Pancreas (tissue), 10 donors: Measurements from ENCODE around the gene KCNMA1. TPM values are rescaled to one million over a fixed set of nuclear protein-coding genes. Genes with fewer than 3 reads are reported as not detected.

Source experiments
- ATAC-seq, 4 donors: fragments of 200-7000 bp; cut with Tn5 transposase; one replicate each; pipeline versions ENCODE4 v1.8.0 to v1.9.1; 2020; ENCODE audit warnings: mild to moderate bottlenecking in 4 of 4, moderate library complexity in 4 of 4
- DNase-seq, 6 donors: peaks; one replicate each; pipeline ENCODE4 v3.0.0-alpha.2; 2020
- FAIRE-seq: peaks from 2 replicates; lab custom pipeline; 2012; peaks lifted over from hg19 to GRCh38; lab: Jason Lieb, UNC
- H3K27ac ChIP-seq, 4 donors: fragments of 200-600 bp; sonication (generic); 1 replicate in 3 of 4; 2 replicates in 1 of 4; pipeline versions ENCODE4 v1.5.0 to v1.8.0; 2020
- H3K27me3 ChIP-seq, 4 donors: fragments of 200-600 bp; one replicate each; pipeline ENCODE4 v1.8.0; 2021
- H3K36me3 ChIP-seq, 3 donors: fragments of 200-600 bp; sonication (generic) in 1 of 3; one replicate each; pipeline versions ENCODE4 v1.5.0 to v1.8.0; 2020 to 2021
- H3K4me1 ChIP-seq, 3 donors: fragments of 200-600 bp; one replicate each; pipeline ENCODE4 v1.8.0; 2021
- H3K4me3 ChIP-seq, 4 donors: fragments of 200-600 bp; sonication (generic) in 2 of 4; one replicate each; pipeline versions ENCODE4 v1.5.0 to v1.8.0; 2020 to 2021
- H3K9me3 ChIP-seq, 4 donors: fragments of 200-600 bp; one replicate each; pipeline ENCODE4 v1.8.0; 2021
- CTCF ChIP-seq, 4 donors: fragments of 200-600 bp; sonication (generic) in 3 of 4; IDR thresholded peaks; one replicate each; pipeline versions ENCODE4 v1.5.0 to v1.8.0; 2021; ENCODE audit warnings: antibody characterized with exemption in 4 of 4
- WGBS, 2 donors: extraction: QIAGEN DNeasy Blood & Tissue Kit; methylation state at CpG; one replicate each; pipeline ENCODE4 v1.1.7; 2013; 5-methylcytosine and 5-hydroxymethylcytosine counted together
- intact Hi-C, 3 donors: fragments of 100-400 bp; cut with DNase I; formaldehyde crosslinking; loops; one replicate each; pipeline versions ENCODE4 v1.11.1 to v1.14.2; 2022
- polyA plus RNA-seq, 2 donors: library from polyadenylated mRNA; stranded (reverse); fragments of 200-250 nt; gene quantifications; one replicate each; pipeline ENCODE4 v1.2.3, GENCODE V29; 2013
- total RNA-seq, 6 donors: library from RNA; stranded (reverse); fragmentation: NEBNext Ultra II Directional in 4 of 6; extraction: Animal tissue kit (Norgen Biotek cat#: 25700) in 4 of 6; gene quantifications; one replicate each; pipeline versions ENCODE4 v1.2.1 to v1.2.4, GENCODE V29; 2021 to 2023
- donor health status: healthy with polysubstance abuse.
- donor health status: DM: no; HTN: no; CAD: no; lungs with moderate emphysema.
- donor health status: DM: no; HTN: no; CAD: no.
- donor health status: control.
- donor health status: control.
- donor health status: Bipolar disorder and iron deficiency.
- donor health status: DM: yes; HTN: yes; CAD: no.
- donor health status: DM: no; HTN: no; CAD: no.
- donor health status: DM: no; HTN: no; CAD: no.
- donor health status: DM: yes; HTN: yes; CAD: no.

KCNMA1 gene
- total and polyA plus RNA-seq, 8 donors = 3.5 to 19.4 (median 9.3) TPM

- 70 to 71% methylated on average over 7 of the region's 7 CpGs for WGBS, 2 donors
- TF ChIP-seq CTCF (IDR thresholded peaks at IDR 0.05) = no peak
- Histone ChIP-seq H3K4me3 (no peak overlapping the region), H3K4me1 (peaks cover 0 to 5% (median 0%) of the 10 kb centered on the region in 3 donors), H3K27me3 (no peaks in the 10 kb centered on the region), H3K36me3 (no peaks in the 10 kb centered on the region), H3K9me3 (no peaks in the 10 kb centered on the region), H3K27ac (no peak overlapping the region)
- ATAC-seq (no peak), FAIRE-seq (no peak), DNase-seq (no peak)
- intact Hi-C loops = no loop called here
These were observed 126.9 kb downstream of the KCNMA1 start for GRCh38 chr10:77510695-77511094.

- no peaks in the 10 kb centered on the region for H3K9me3 ChIP-seq
- no peaks in the 10 kb centered on the region for H3K36me3 ChIP-seq
- no peak for FAIRE-seq
- no peak for TF ChIP-seq CTCF (IDR thresholded peaks at IDR 0.05)
- no peak for ATAC-seq
- DNase-seq = no peak
- no peaks in the 10 kb centered on the region for H3K27me3 ChIP-seq
- H3K27ac ChIP-seq = no peak overlapping the region
- H3K4me1 ChIP-seq = peaks cover 0 to 5% (median 0%) of the 10 kb centered on the region in 3 donors
- 89% methylated on average over 2 of the region's 2 CpGs for WGBS, 2 donors
- intact Hi-C loops = no loop called here
- no peak overlapping the region for H3K4me3 ChIP-seq
These were observed 127.3 kb downstream of the KCNMA1 start for GRCh38 chr10:77510294-77510693.

- H3K36me3 ChIP-seq = no peaks in the 10 kb centered on the region
- FAIRE-seq = no peak
- no peaks in the 10 kb centered on the region for H3K9me3 ChIP-seq
- no peaks in the 10 kb centered on the region for H3K27me3 ChIP-seq
- no peak overlapping the region for H3K4me3 ChIP-seq
- H3K4me1 ChIP-seq = peaks cover 0 to 5% (median 0%) of the 10 kb centered on the region in 3 donors
- 90 to 96% methylated on average over 6 of the region's 6 CpGs for WGBS, 2 donors
- no peak for DNase-seq
- intact Hi-C loops = no loop called here
- ATAC-seq = no peak
- no peak for TF ChIP-seq CTCF (IDR thresholded peaks at IDR 0.05)
- H3K27ac ChIP-seq = no peak overlapping the region
These were observed 128.2 kb downstream of the KCNMA1 start for GRCh38 chr10:77509391-77509790.

- Histone ChIP-seq H3K4me1 (no peaks in the 10 kb centered on the region), H3K9me3 (no peaks in the 10 kb centered on the region), H3K36me3 (no peaks in the 10 kb centered on the region), H3K27ac (no peak overlapping the region), H3K27me3 (no peaks in the 10 kb centered on the region), H3K4me3 (no peak overlapping the region)
- no peak for DNase-seq
- intact Hi-C loops = no loop called here
- WGBS, 2 donors = 68 to 80% methylated on average over 5 of the region's 5 CpGs
- no peak for FAIRE-seq
- TF ChIP-seq CTCF (IDR thresholded peaks at IDR 0.05) = no peak
- peak in 2 of 4 donors; percentile 18 to 29 for ATAC-seq
These were observed 130.2 kb downstream of the KCNMA1 start for GRCh38 chr10:77507291-77507880.

GRCh38 chr10:77506517-77507200 lies 130.9 kb downstream of the KCNMA1 start:
- DNase-seq (no peak), ATAC-seq (no peak), FAIRE-seq (no peak)
- 84 to 85% methylated on average over 3 of the region's 3 CpGs for WGBS, 2 donors
- no peak overlapping the region for H3K27ac ChIP-seq
- H3K9me3 ChIP-seq = no peaks in the 10 kb centered on the region
- H3K4me1 ChIP-seq = no peaks in the 10 kb centered on the region
- no peak for TF ChIP-seq CTCF (IDR thresholded peaks at IDR 0.05)
- H3K4me3 ChIP-seq = no peak overlapping the region
- no peaks in the 10 kb centered on the region for H3K27me3 ChIP-seq
- intact Hi-C loops = no loop called here
- no peaks in the 10 kb centered on the region for H3K36me3 ChIP-seq
